GM19397 (cell line): Measurements from ENCODE around the gene DUSP19.

Experiments
- ATAC-seq: cut with Tn5 transposase; IDR thresholded peaks from one replicate; pipeline ENCODE4 v1.9.1; 2021; ENCODE audit warnings: mild to moderate bottlenecking, moderate library complexity; ENCODE audit not compliant: unreplicated experiment

Gene DUSP19

DNA sequence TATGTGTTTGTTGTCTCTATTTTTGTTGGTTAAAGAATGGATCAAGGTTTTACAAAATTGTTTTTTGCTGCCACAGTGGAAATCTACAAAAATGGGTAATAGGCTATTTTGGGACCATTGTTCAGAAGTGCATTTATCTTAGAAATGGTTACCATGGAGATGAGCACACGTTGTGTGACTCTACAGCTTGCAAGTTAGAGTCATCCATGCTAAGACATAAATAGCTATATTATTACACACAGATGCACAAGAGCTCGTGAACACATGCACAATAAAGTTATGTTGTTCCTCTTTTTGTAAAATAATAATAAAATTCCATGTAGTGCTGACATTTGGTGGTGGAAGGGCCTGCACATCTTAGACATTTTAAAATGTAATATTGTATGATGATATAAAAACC, 15.5 kb upstream of the DUSP19 start:
- ATAC-seq: no peak

GRCh38 chr2:183068561-183068960, 10.0 kb upstream of the DUSP19 start:
- ATAC-seq: no peak

- no peak for ATAC-seq
These were observed 9.4 kb upstream of the DUSP19 start for GRCh38 chr2:183069174-183069573.

- no peak for ATAC-seq
These were observed 7.4 kb upstream of the DUSP19 start for GRCh38 chr2:183070942-183071844.

DNA sequence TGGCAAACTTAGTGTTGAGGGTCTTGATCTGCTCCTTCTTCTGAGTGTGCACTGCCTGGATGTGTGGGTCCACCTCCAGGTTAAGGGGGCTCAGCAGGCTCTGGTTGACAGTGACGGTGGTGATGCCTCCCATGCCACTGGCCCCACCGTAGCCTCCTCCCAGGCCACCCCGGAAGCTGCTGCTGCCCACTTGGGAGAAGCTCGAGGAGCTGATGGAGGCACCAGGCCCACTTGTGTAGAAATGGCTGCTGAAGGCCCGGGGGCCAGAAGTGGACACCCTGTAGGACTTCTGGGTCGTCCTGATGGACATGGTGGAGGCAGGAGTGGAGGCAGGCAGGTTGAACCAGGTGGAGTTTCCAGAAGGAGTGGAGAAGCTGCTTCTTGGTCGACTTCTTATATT, 6.4 kb upstream of the DUSP19 start:
- ATAC-seq: no peak

- no peak for ATAC-seq
These were observed 434 bp upstream of the DUSP19 start for GRCh38 chr2:183078163-183078463.

DNA sequence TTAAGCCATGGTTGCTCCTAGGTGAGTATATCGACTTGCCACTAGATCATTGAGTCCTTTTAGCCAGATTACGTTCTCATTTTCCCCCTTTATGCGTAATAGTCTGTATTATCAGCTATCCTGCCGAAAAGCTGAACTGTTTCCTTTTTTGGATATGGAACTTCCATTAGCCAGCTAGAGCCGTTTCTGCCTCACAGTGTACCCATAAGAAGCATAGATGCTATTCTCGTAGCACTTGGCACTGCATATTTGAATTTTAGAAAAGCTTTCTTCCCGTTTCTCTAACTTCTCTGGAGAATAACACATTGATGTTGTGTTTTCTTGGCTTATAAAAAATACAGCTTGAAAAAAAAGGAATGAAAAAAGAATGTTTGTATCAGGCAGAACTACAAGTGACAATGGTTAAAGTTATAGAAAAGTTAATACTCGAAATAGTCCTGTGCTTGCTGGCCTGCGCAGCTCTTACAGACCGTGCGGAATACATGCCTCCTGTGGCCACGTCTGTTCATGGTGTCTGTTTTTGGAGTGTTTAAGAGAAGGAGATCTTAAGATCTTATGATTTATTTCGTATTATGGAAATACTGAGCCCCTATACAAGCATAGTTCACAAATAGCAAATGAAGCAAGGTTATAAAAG, 710 bp downstream of the DUSP19 start:
- peak; percentile 33 for ATAC-seq

DNA sequence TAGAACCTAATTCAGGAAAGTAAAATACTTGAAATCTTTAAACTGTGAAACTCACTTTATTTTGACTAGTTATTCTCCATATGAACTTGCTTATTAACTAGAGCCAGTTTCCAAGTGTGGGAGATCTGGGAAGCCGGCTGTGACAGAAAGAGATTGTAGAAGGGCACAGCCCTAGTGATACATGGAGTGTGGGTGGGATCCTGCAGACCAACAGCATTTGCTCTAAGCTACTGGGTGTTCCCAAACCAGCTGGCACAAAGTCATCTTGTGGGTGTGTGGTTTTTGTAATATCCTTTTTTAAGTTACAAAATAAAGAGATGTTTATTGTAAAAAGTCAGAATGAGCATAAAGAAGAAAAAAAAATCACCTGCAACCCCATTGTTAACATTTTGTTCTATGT, 3.4 kb downstream of the DUSP19 start:
- ATAC-seq: no peak

- ATAC-seq: no peak
These were observed 9.5 kb downstream of the DUSP19 start for GRCh38 chr2:183088061-183088460.

- ATAC-seq: peak; percentile 58
These were observed 10.8 kb downstream of the DUSP19 start for GRCh38 chr2:183089192-183089851.

GRCh38 chr2:183091318-183091953, 12.9 kb downstream of the DUSP19 start:
- ATAC-seq: no peak

- ATAC-seq: no peak
These were observed 13.4 kb downstream of the DUSP19 start for GRCh38 chr2:183091954-183092345.

DNA sequence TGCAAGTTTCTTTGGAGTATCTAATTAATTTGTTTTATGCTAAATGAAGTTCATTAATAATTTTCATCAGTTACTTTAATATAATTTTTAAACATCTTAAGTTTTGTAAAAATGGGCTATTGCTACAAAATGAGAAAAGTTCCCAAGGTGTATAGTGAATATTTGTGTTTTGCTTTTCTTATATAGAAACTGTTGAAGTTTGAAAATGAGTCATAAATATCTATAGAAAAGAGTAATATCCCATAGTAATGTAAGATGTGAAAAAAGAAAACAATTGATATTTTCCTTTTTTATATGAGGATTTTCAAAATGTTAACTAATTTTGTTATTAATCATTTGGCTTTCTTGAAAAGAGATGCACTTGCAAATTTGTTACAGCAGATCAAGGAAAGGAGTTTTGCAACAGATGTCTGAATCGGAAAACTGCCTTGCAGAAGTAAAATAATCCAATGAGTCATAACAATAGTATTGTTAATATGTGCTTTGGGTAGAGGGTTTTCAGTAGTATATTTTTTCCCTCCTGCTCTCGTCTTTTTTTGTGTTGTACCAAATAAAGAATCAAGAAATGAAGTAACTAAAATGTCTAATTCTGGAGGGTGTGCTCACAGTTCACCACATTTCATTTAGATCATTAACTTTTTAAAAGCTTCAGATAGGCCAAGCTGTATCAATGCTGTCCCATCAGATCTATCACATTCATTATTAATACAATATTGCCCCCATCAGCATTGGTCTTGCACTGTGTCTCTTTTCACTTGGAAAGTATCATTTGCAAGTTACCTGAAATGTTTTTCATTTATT, 15.5 kb downstream of the DUSP19 start:
- peak; percentile 83 for ATAC-seq

- no peak for ATAC-seq
These were observed 27.0 kb downstream of the DUSP19 start for GRCh38 chr2:183105402-183106134.

GRCh38 chr2:183112577-183112976, 34.0 kb downstream of the DUSP19 start:
- no peak for ATAC-seq

GRCh38 chr2:183113630-183114029, 35.1 kb downstream of the DUSP19 start:
- no peak for ATAC-seq

DNA sequence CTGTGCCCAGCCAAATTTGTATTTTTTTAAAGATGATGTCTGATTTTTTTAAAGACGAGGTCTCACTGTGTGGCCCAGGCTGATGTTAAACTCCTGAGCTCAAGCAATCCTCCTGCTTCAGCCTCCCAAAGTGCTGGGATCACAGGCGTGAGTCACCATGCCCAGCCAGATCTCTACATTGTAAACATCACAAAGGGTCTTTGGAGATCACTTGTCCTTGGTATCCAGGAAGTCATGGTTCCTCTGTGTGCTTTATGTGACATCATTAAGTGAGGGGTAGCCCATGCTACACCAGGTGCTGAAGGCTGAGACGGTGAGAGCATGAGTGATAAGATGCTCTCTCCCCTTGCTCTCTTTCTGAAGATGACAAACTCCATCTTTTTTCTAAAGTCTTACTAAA, 38.7 kb downstream of the DUSP19 start:
- ATAC-seq: no peak

- ATAC-seq: no peak
These were observed 44.8 kb downstream of the DUSP19 start for GRCh38 chr2:183123117-183123958.

GRCh38 chr2:183123959-183124221, 45.3 kb downstream of the DUSP19 start:
- ATAC-seq: peak; percentile 36
